ENCODE results near the gene CDKAL1.

- TF ChIP-seq CTCF (IDR thresholded peaks at IDR 0.05; ENCODE audit: insufficient read depth, low read length) (no peak), GABPA (IDR thresholded peaks at IDR 0.05; ENCODE audit: low read depth) (no peak), POLR2AphosphoS5 (IDR thresholded peaks at IDR 0.05; ENCODE audit: low read depth) (no peak)
Observed at GRCh38 chr6:20623761-20624160, 89.5 kb downstream of the CDKAL1 start.
